HCT116 (cell line): ENCODE measurements around the gene ENOX1.

Experiments used
- CEBPB ChIP-seq: IDR thresholded peaks from 2 replicates; pipeline ENCODE4 v1.6.1; 2012; ENCODE audit warnings: low read depth
- CTCF ChIP-seq, 3 experiments: fragments of 200-600 bp in 1 of 3; sonication (generic) in 1 of 3; IDR thresholded peaks in 2 of 3; conservative IDR thresholded peaks in 1 of 3; 2 replicates each; pipeline ENCODE4 v1.5.1; 2012 to 2017; ENCODE audit warnings: low read depth in 2 of 3, low read length in 2 of 3, antibody characterized with exemption in 1 of 3, borderline replicate concordance in 1 of 3, control low read depth in 1 of 3, mild to moderate bottlenecking in 1 of 3, mixed read lengths in 1 of 3, mixed run types in 1 of 3, moderate library complexity in 1 of 3; ENCODE audit not compliant: insufficient read depth in 1 of 3
- EGR1 ChIP-seq: IDR thresholded peaks from 2 replicates; pipeline ENCODE4 v1.6.1; 2012; ENCODE audit warnings: low read depth
- EZH2 ChIP-seq: fragments of 200-600 bp; sonication (generic); IDR thresholded peaks from 2 replicates; pipeline ENCODE4 v1.6.1; 2017; ENCODE audit warnings: antibody characterized with exemption, mixed run types
- MAX ChIP-seq: IDR thresholded peaks from 2 replicates; pipeline ENCODE4 v1.6.1; 2012
- POLR2A ChIP-seq: IDR thresholded peaks from 2 replicates; pipeline ENCODE4 v1.7.0; 2011; ENCODE audit warnings: borderline replicate concordance; ENCODE audit not compliant: insufficient read depth, insufficient read length; ENCODE audit errors: extremely low read depth
- POLR2AphosphoS5 ChIP-seq: IDR thresholded peaks from 2 replicates; pipeline ENCODE4 v1.6.1; 2011; ENCODE audit warnings: mild to moderate bottlenecking, low read depth, low read length, moderate library complexity
- REST ChIP-seq: IDR thresholded peaks from 2 replicates; pipeline ENCODE4 v1.6.1; 2012; ENCODE audit warnings: low read depth
- ZFX ChIP-seq: fragments of 450-650 bp; IDR thresholded peaks from 2 replicates; pipeline ENCODE4 v1.6.1; 2017

DNA sequence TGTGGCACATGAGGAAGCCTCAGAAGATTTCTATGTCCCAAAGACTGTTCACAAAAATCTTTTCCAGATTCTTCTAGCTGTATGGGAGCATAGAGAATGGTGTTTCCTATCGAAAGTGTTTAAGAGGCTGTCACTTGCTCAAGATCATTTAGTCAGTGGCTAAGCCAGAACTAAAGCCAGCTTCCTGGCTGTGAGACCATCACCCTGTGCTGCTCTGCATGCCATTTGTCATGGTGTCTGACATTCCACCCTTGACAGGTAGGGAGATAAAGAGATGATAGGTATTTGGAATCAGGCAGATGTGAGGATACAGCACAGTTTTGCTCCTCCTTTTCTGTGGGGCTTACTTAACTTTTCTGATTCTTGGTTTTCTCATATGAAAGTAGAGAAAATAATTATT is 586.0 kb downstream of the ENOX1 start:
- TF ChIP-seq POLR2AphosphoS5, result no peak
- no peak for TF ChIP-seq ZFX
- no peak for TF ChIP-seq CEBPB
- TF ChIP-seq CTCF (IDR thresholded peaks at IDR 0.05 in 2 of 3, conservative IDR thresholded peaks at IDR 0.05 in 1 of 3; ENCODE audit: borderline replicate concordance in 1 of 3, insufficient read depth in 1 of 3, low read depth in 2 of 3, low read length in 2 of 3), result no peak
- TF ChIP-seq EGR1, result no peak
- no peak for TF ChIP-seq REST
- TF ChIP-seq EZH2, result no peak
- TF ChIP-seq POLR2A, result no peak
- no peak for TF ChIP-seq MAX
